Erythroblast (primary cell): ENCODE measurements around the gene FKBP4.

Experiments used
- GATA1 ChIP-seq: IDR thresholded peaks from 2 replicates; pipeline ENCODE4 v1.6.1; 2011; ENCODE audit warnings: low read depth, mild to moderate bottlenecking, control low read depth, low read length, moderate library complexity
- POLR2A ChIP-seq: IDR thresholded peaks from 2 replicates; pipeline ENCODE4 v1.6.1; 2011; ENCODE audit warnings: mild to moderate bottlenecking, low read length

GRCh38 chr12:2842948-2843347 lies 48.2 kb downstream of the FKBP4 start:
- TF ChIP-seq POLR2A (no peak), GATA1 (no peak)
